SK-N-SH (cell line): ENCODE results near the gene CCDC149. TPM values are rescaled to one million over a fixed set of nuclear protein-coding genes. Genes with fewer than 3 reads are reported as not detected.

Experiments used
- CTCF ChIA-PET: fragments of 300-600, 350-600 bp; formaldehyde crosslinking; extraction: SDS; loops from one replicate; lab custom pipeline; 2021; lab: Yijun Ruan, JAX
- POLR2A ChIA-PET: fragments of 350-600 bp; sonication (Branson Sonifier 250); formaldehyde crosslinking; extraction: SDS; loops from one replicate; lab custom pipeline; 2020; ENCODE audit warnings: antibody characterized with exemption, inconsistent platforms; lab: Yijun Ruan, JAX
- DNase-seq: peaks from one replicate; pipeline ENCODE4 v3.0.0; 2012
- H2AFZ ChIP-seq: fragments of 200-600 bp; sonication (generic); 2 replicates; pipeline ENCODE4 v1.8.1; 2016; ENCODE audit warnings: antibody characterized with exemption, mild to moderate bottlenecking, low read depth
- H3F3A ChIP-seq: fragments of 200-600 bp; sonication (generic); replicated peaks from 2 replicates; pipeline ENCODE3; 2016; ENCODE audit warnings: antibody characterized with exemption, mild to moderate bottlenecking; ENCODE audit not compliant: insufficient read depth
- H3K27ac ChIP-seq, 2 experiments: fragments of 200-500 bp in 1 of 2; fragments of 200-600 bp in 1 of 2; sonication (Bioruptor generic) in 1 of 2; sonication (generic), shearing (Covaris generic) in 1 of 2; 2 replicates each; pipeline versions ENCODE4 v1.5.1 to v1.6.1; 2014 to 2016; ENCODE audit warnings: low read depth in 2 of 2, inconsistent platforms in 1 of 2, low read length in 1 of 2, mild to moderate bottlenecking in 1 of 2, mixed read lengths in 1 of 2
- H3K27me3 ChIP-seq: fragments of 200-600 bp; sonication (generic), shearing (Covaris generic); 2 replicates; pipeline ENCODE4 v1.6.1; 2016; ENCODE audit warnings: mixed run types; ENCODE audit not compliant: insufficient read depth
- H3K36me3 ChIP-seq, 2 experiments: fragments of 200-500 bp in 1 of 2; fragments of 200-600 bp in 1 of 2; sonication (Bioruptor generic) in 1 of 2; sonication (generic) in 1 of 2; replicated peaks in 1 of 2; 2 replicates each; pipeline versions ENCODE3 to v1.5.1; 2014 to 2016; ENCODE audit warnings: low read length in 1 of 2, mild to moderate bottlenecking in 1 of 2; ENCODE audit not compliant: insufficient read depth in 2 of 2, control insufficient read depth in 1 of 2
- H3K4me1 ChIP-seq, 2 experiments: fragments of 200-500 bp in 1 of 2; fragments of 200-600 bp in 1 of 2; sonication (Bioruptor generic) in 1 of 2; sonication (generic), shearing (Covaris generic) in 1 of 2; 2 replicates each; pipeline versions ENCODE4 v1.5.1 to v1.6.1; 2014 to 2016; ENCODE audit warnings: low read depth in 1 of 2, low read length in 1 of 2, mixed run types in 1 of 2; ENCODE audit not compliant: insufficient read depth in 2 of 2, control insufficient read depth in 1 of 2
- H3K4me2 ChIP-seq: fragments of 200-600 bp; sonication (generic), shearing (Covaris generic); 2 replicates; pipeline ENCODE4 v1.6.1; 2017; ENCODE audit warnings: mixed run types
- H3K4me3 ChIP-seq, 2 experiments: fragments of 200-500 bp in 1 of 2; fragments of 200-600 bp in 1 of 2; sonication (Bioruptor generic) in 1 of 2; sonication (generic), shearing (Covaris generic) in 1 of 2; 2 replicates each; pipeline versions ENCODE4 v1.5.1 to v1.8.1; 2014 to 2016; ENCODE audit warnings: low read depth in 2 of 2, inconsistent platforms in 1 of 2, low read length in 1 of 2, mild to moderate bottlenecking in 1 of 2, mixed read lengths in 1 of 2, moderate library complexity in 1 of 2
- H3K79me2 ChIP-seq: fragments of 200-600 bp; sonication (generic); 2 replicates; pipeline ENCODE4 v1.8.1; 2017; ENCODE audit warnings: mild to moderate bottlenecking; ENCODE audit not compliant: insufficient read depth
- H3K9ac ChIP-seq: fragments of 200-600 bp; sonication (generic); 2 replicates; pipeline ENCODE4 v1.6.1; 2017; ENCODE audit warnings: mixed run types
- H3K9me2 ChIP-seq: fragments of 200-600 bp; sonication (generic); 2 replicates; pipeline ENCODE4 v1.6.1; 2017; ENCODE audit warnings: mixed run types
- H3K9me3 ChIP-seq: fragments of 200-600 bp; sonication (generic); 2 replicates; pipeline ENCODE4 v1.6.1; 2017; ENCODE audit warnings: mixed run types, mild to moderate bottlenecking, moderate library complexity
- H4K20me1 ChIP-seq: fragments of 200-600 bp; sonication (generic); 2 replicates; pipeline ENCODE4 v1.6.1; 2017; ENCODE audit warnings: mild to moderate bottlenecking, mixed run types; ENCODE audit not compliant: insufficient read depth
- EP300 ChIP-seq, 2 experiments: IDR thresholded peaks; 2 replicates each; pipeline versions ENCODE4 v1.4.0 to v1.6.1; 2012; ENCODE audit warnings: borderline replicate concordance in 1 of 2, low read depth in 1 of 2, low read length in 1 of 2
- FOSL2 ChIP-seq: IDR thresholded peaks from 2 replicates; pipeline ENCODE4 v1.4.0; 2012; ENCODE audit warnings: low read depth, mild to moderate bottlenecking, moderate library complexity, borderline replicate concordance
- FOXM1 ChIP-seq: IDR thresholded peaks from 2 replicates; pipeline ENCODE4 v1.4.0; 2012; ENCODE audit warnings: low read depth, mild to moderate bottlenecking
- GABPA ChIP-seq: IDR thresholded peaks from 2 replicates; pipeline ENCODE4 v1.4.0; 2012; ENCODE audit warnings: low read depth, mild to moderate bottlenecking
- GATA2 ChIP-seq: sonication (generic); formaldehyde crosslinking; IDR thresholded peaks from 2 replicates; pipeline ENCODE4 v1.5.0; 2020; ENCODE audit warnings: mild to moderate bottlenecking, missing genetic modification reagents
- POLR2AphosphoS5 ChIP-seq: IDR thresholded peaks from 2 replicates; pipeline ENCODE4 v1.6.1; 2012; ENCODE audit warnings: low read depth, low read length
- REST ChIP-seq: IDR thresholded peaks from 2 replicates; pipeline ENCODE4 v1.6.1; 2012; ENCODE audit warnings: mild to moderate bottlenecking, low read depth, low read length, moderate library complexity
- SIN3A ChIP-seq: IDR thresholded peaks from 2 replicates; pipeline ENCODE4 v1.6.1; 2012; ENCODE audit warnings: low read depth, mild to moderate bottlenecking, low read length, moderate library complexity, borderline replicate concordance
- TEAD4 ChIP-seq: IDR thresholded peaks from 2 replicates; pipeline ENCODE4 v1.4.0; 2012; ENCODE audit warnings: mild to moderate bottlenecking, borderline replicate concordance; ENCODE audit not compliant: insufficient read depth
- USF1 ChIP-seq: IDR thresholded peaks from 2 replicates; pipeline ENCODE4 v1.4.0; 2012; ENCODE audit warnings: low read depth, borderline replicate concordance
- ZBTB33 ChIP-seq: IDR thresholded peaks from 2 replicates; pipeline ENCODE4 v1.4.0; 2012; ENCODE audit warnings: low read depth, borderline replicate concordance
- WGBS: methylation state at CpG from one replicate; pipeline ENCODE4 v1.1.6; 2017; ENCODE audit warnings: low lambda C conversion rate; 5-methylcytosine and 5-hydroxymethylcytosine counted together
- polyA plus RNA-seq, 3 experiments: library from polyadenylated mRNA; depleted of rRNA; stranded (reverse); fragments of >200 nt; gene quantifications; 2 replicates each; pipeline ENCODE4 v1.2.3, GENCODE V29; 2012
- TF ChIP-seq, protein P1 (sequence below): fragments of 200-600 bp; sonication (generic); IDR thresholded peaks from 2 replicates; pipeline ENCODE4 v1.6.1; 2017; ENCODE audit warnings: antibody characterized with exemption, mild to moderate bottlenecking, moderate library complexity

CCDC149 gene
- polyA plus RNA-seq, 1 of the 3 experiments (the other 2 are of a cell fraction), result 5.5 TPM

GRCh38 chr4:24917076-24917856, 4.4 kb upstream of the CCDC149 start:
- POLR2A ChIA-PET, result no interaction called here

More at GRCh38 chr4:24917076-24917856, 4.4 kb upstream of the CCDC149 start:
- TF ChIP-seq POLR2AphosphoS5, result no peak
- TF ChIP-seq TEAD4, result no peak
- TF ChIP-seq GABPA, result no peak
- no peak for TF ChIP-seq REST
- no peak for TF ChIP-seq ZBTB33
- no peak for TF ChIP-seq FOXM1
- TF ChIP-seq GATA2 (CRISPR knock-in tag), result no peak
- no peak for TF ChIP-seq SIN3A
- TF ChIP-seq, protein P1, sequence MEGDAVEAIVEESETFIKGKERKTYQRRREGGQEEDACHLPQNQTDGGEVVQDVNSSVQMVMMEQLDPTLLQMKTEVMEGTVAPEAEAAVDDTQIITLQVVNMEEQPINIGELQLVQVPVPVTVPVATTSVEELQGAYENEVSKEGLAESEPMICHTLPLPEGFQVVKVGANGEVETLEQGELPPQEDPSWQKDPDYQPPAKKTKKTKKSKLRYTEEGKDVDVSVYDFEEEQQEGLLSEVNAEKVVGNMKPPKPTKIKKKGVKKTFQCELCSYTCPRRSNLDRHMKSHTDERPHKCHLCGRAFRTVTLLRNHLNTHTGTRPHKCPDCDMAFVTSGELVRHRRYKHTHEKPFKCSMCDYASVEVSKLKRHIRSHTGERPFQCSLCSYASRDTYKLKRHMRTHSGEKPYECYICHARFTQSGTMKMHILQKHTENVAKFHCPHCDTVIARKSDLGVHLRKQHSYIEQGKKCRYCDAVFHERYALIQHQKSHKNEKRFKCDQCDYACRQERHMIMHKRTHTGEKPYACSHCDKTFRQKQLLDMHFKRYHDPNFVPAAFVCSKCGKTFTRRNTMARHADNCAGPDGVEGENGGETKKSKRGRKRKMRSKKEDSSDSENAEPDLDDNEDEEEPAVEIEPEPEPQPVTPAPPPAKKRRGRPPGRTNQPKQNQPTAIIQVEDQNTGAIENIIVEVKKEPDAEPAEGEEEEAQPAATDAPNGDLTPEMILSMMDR, result no peak
- no peak for TF ChIP-seq FOSL2
- TF ChIP-seq USF1, result no peak
- no peak for TF ChIP-seq EP300 (IDR thresholded peaks at IDR 0.05; ENCODE audit: borderline replicate concordance in 1 of 2, low read depth in 1 of 2, low read length in 1 of 2)
- H2AFZ ChIP-seq, result no peak overlapping the region
- no peak overlapping the region for H3K9ac ChIP-seq
- no peaks in the 10 kb centered on the region for H3K27me3 ChIP-seq
- no peaks in the 10 kb centered on the region for H3K36me3 ChIP-seq
- 68% methylated on average over 19 of the region's 20 CpGs for WGBS
- H3K4me3 ChIP-seq, result no peak overlapping the region
- H3K79me2 ChIP-seq, result 0 out of 2 replicates have a peak, but pooled peaks cover under 1% of the 10 kb centered on the region
- CTCF ChIA-PET, result no interaction called here
- no peaks in the 10 kb centered on the region for H3K9me2 ChIP-seq
- H4K20me1 ChIP-seq, result no peaks in the 10 kb centered on the region
- no peaks in the 10 kb centered on the region; a peak in 1 of 4 replicates for H3K4me1 ChIP-seq
- H3K4me2 ChIP-seq, result no peak overlapping the region
- no peaks in the 10 kb centered on the region for H3K9me3 ChIP-seq
- H3F3A ChIP-seq, result no peaks in the 10 kb centered on the region
- no peak for DNase-seq
- no peak overlapping the region for H3K27ac ChIP-seq
